Measurements from ENCODE around the gene DCAF5.
"Not testable (repeated sequence)": the region's sequence is repeated elsewhere in the genome, so short reads cannot be mapped to it uniquely, and the experiment has no call there.

The DCAF5 gene

GRCh38 chr14:69041783-69042182 is 111.1 kb downstream of the DCAF5 start:
- DNase-seq, result no peak
- Mint-ChIP-seq H3K4me1 (ENCODE audit: low read depth) (peaks cover 12% of the 10 kb centered on the region), H3K4me3 (no peak overlapping the region), H3K36me3 (ENCODE audit: low read depth) (no peaks in the 10 kb centered on the region), H3K27ac (no peak overlapping the region), H3K9me3 (no peaks in the 10 kb centered on the region), H3K27me3 (peaks cover 46% of the 10 kb centered on the region)

GRCh38 chr14:69040353-69040752 is 112.6 kb downstream of the DCAF5 start:
- H3K36me3 Mint-ChIP-seq (ENCODE audit: low read depth), result no peaks in the 10 kb centered on the region
- peaks cover 47% of the 10 kb centered on the region for H3K27me3 Mint-ChIP-seq
- no peak for DNase-seq
- H3K27ac Mint-ChIP-seq, result no peak overlapping the region
- H3K9me3 Mint-ChIP-seq, result no peaks in the 10 kb centered on the region
- no peak overlapping the region for H3K4me3 Mint-ChIP-seq
- peaks cover 12% of the 10 kb centered on the region for H3K4me1 Mint-ChIP-seq (ENCODE audit: low read depth)

GRCh38 chr14:69039288-69039628 is 113.7 kb downstream of the DCAF5 start:
- no peak overlapping the region for H3K27ac Mint-ChIP-seq
- H3K9me3 Mint-ChIP-seq, result no peaks in the 10 kb centered on the region
- H3K36me3 Mint-ChIP-seq (ENCODE audit: low read depth), result no peaks in the 10 kb centered on the region
- H3K4me1 Mint-ChIP-seq (ENCODE audit: low read depth), result peaks cover 12% of the 10 kb centered on the region
- no peak overlapping the region for H3K4me3 Mint-ChIP-seq
- DNase-seq, result no peak
- H3K27me3 Mint-ChIP-seq, result peaks cover 47% of the 10 kb centered on the region

GRCh38 chr14:69038455-69039287 is 114.2 kb downstream of the DCAF5 start:
- Mint-ChIP-seq H3K36me3 (ENCODE audit: low read depth) (no peaks in the 10 kb centered on the region), H3K4me1 (ENCODE audit: low read depth) (peaks cover 12% of the 10 kb centered on the region), H3K4me3 (no peak overlapping the region), H3K27me3 (peaks cover 47% of the 10 kb centered on the region), H3K9me3 (no peaks in the 10 kb centered on the region), H3K27ac (no peak overlapping the region)
- DNase-seq, result no peak

- Mint-ChIP-seq H3K4me3 (no peak overlapping the region), H3K27me3 (peaks cover 46% of the 10 kb centered on the region), H3K36me3 (ENCODE audit: low read depth) (no peaks in the 10 kb centered on the region), H3K27ac (no peak overlapping the region), H3K9me3 (no peaks in the 10 kb centered on the region), H3K4me1 (ENCODE audit: low read depth) (peaks cover 5% of the 10 kb centered on the region)
- DNase-seq, result no peak
These were observed 115.0 kb downstream of the DCAF5 start for GRCh38 chr14:69037790-69038454.

GRCh38 chr14:69036757-69037506 is 116.0 kb downstream of the DCAF5 start:
- H3K4me1 Mint-ChIP-seq (ENCODE audit: low read depth), result no peaks in the 10 kb centered on the region
- no peak overlapping the region for H3K27ac Mint-ChIP-seq
- DNase-seq, result no peak
- H3K36me3 Mint-ChIP-seq (ENCODE audit: low read depth), result no peaks in the 10 kb centered on the region
- H3K4me3 Mint-ChIP-seq, result no peak overlapping the region
- peaks cover 42% of the 10 kb centered on the region for H3K27me3 Mint-ChIP-seq
- no peaks in the 10 kb centered on the region for H3K9me3 Mint-ChIP-seq

GRCh38 chr14:69034612-69035262 is 118.2 kb downstream of the DCAF5 start:
- Mint-ChIP-seq H3K27ac (no peak overlapping the region), H3K4me3 (no peak overlapping the region), H3K4me1 (ENCODE audit: low read depth) (no peaks in the 10 kb centered on the region), H3K27me3 (peaks cover 26% of the 10 kb centered on the region), H3K9me3 (no peaks in the 10 kb centered on the region), H3K36me3 (ENCODE audit: low read depth) (no peaks in the 10 kb centered on the region)
- no peak for DNase-seq

- peaks cover 5% of the 10 kb centered on the region for H3K27me3 Mint-ChIP-seq
- no peak overlapping the region for H3K27ac Mint-ChIP-seq
- H3K4me1 Mint-ChIP-seq (ENCODE audit: low read depth), result no peaks in the 10 kb centered on the region
- H3K36me3 Mint-ChIP-seq (ENCODE audit: low read depth), result no peaks in the 10 kb centered on the region
- no peaks in the 10 kb centered on the region for H3K9me3 Mint-ChIP-seq
- H3K4me3 Mint-ChIP-seq, result no peak overlapping the region
- DNase-seq, result no peak
These were observed 125.5 kb downstream of the DCAF5 start for GRCh38 chr14:69027242-69027913.

- Mint-ChIP-seq H3K4me1 (ENCODE audit: low read depth) (peaks cover 1% of the 10 kb centered on the region), H3K4me3 (no peak overlapping the region), H3K9me3 (no peaks in the 10 kb centered on the region), H3K27ac (no peak overlapping the region), H3K36me3 (ENCODE audit: low read depth) (no peaks in the 10 kb centered on the region), H3K27me3 (peaks cover 5% of the 10 kb centered on the region)
- no peak for DNase-seq
These were observed 129.9 kb downstream of the DCAF5 start for GRCh38 chr14:69023035-69023434.

- not testable (repeated sequence) for H3K4me1 Mint-ChIP-seq (ENCODE audit: low read depth)
These were observed 130.8 kb downstream of the DCAF5 start for GRCh38 chr14:69022093-69022492.

GRCh38 chr14:69017706-69018105 is 135.2 kb downstream of the DCAF5 start:
- Mint-ChIP-seq H3K27ac (no peak overlapping the region), H3K36me3 (ENCODE audit: low read depth) (no peaks in the 10 kb centered on the region), H3K9me3 (no peaks in the 10 kb centered on the region), H3K4me1 (ENCODE audit: low read depth) (peaks cover 4% of the 10 kb centered on the region), H3K4me3 (no peak overlapping the region), H3K27me3 (no peaks in the 10 kb centered on the region)
- DNase-seq, result no peak

More at GRCh38 chr14:69022093-69022492, 130.8 kb downstream of the DCAF5 start:
- not testable (repeated sequence) for DNase-seq; H3K36me3 Mint-ChIP-seq (ENCODE audit: low read depth); H3K9me3 Mint-ChIP-seq; H3K27ac Mint-ChIP-seq; H3K4me3 Mint-ChIP-seq; H3K27me3 Mint-ChIP-seq

- Mint-ChIP-seq H3K4me1 (ENCODE audit: low read depth) (peaks cover 7% of the 10 kb centered on the region), H3K36me3 (ENCODE audit: low read depth) (no peaks in the 10 kb centered on the region), H3K4me3 (no peak overlapping the region), H3K9me3 (no peaks in the 10 kb centered on the region), H3K27me3 (no peaks in the 10 kb centered on the region), H3K27ac (peak overlapping the region; percentile 24)
- no peak for DNase-seq
These were observed 138.1 kb downstream of the DCAF5 start for GRCh38 chr14:69014829-69015259.

- Mint-ChIP-seq H3K36me3 (ENCODE audit: low read depth) (no peaks in the 10 kb centered on the region), H3K4me3 (no peak overlapping the region), H3K27ac (peak overlapping the region; percentile 24), H3K27me3 (no peaks in the 10 kb centered on the region), H3K9me3 (no peaks in the 10 kb centered on the region), H3K4me1 (ENCODE audit: low read depth) (peaks cover 7% of the 10 kb centered on the region)
- no peak for DNase-seq
These were observed 138.8 kb downstream of the DCAF5 start for GRCh38 chr14:69013943-69014782.

All from activated T-cell treated with anti-CD3 and anti-CD28 coated beads, Interleukin-2, amount 50 U/mL, for 24 hours (primary cell).